Stimulated activated CD8-positive, alpha-beta memory T cell treated with anti-CD3 and anti-CD28 coated beads, Interleukin-15, amount 100 ng/mL, for 48 hours (primary cell): Measurements from ENCODE around the gene RAPGEF6.
"Not testable (repeated sequence)": the region's sequence is repeated elsewhere in the genome, so short reads cannot be mapped to it uniquely, and the experiment has no call there.

Experiments used
- DNase-seq, 2 donors: peaks; one replicate each; pipeline ENCODE4 v3.0.0-alpha.2; 2020; ENCODE audit warnings: low read depth in 2 of 2

Gene RAPGEF6

DNA sequence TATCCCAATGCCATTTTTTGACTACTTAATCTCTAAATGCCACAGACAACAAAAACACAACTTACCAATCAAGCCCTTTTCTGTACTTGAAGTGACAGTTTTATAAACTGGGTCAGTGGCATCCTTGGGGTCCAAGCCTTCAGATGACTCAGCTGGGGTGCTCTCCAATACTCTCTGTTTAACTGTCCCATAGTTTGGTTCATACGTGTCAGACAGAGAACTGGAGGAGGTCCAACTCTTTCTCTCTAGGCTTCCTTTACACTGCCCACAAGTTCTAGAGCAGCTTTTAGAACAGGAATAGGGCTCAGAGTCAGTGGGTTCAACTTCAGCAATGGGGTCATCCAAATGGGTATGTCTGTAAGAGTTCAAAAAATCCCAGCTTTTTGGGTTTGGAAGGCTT is 204.2 kb downstream of the RAPGEF6 start:
- DNase-seq, result no peak

- no peak for DNase-seq
Measured at GRCh38 chr5:131426011-131426410, 209.0 kb downstream of the RAPGEF6 start.

GRCh38 chr5:131423056-131423455 is 212.0 kb downstream of the RAPGEF6 start:
- DNase-seq, result no peak

- DNase-seq, result no peak
Measured at GRCh38 chr5:131419877-131420276, 215.2 kb downstream of the RAPGEF6 start.

GRCh38 chr5:131418846-131419245 is 216.2 kb downstream of the RAPGEF6 start:
- DNase-seq, result no peak

DNA sequence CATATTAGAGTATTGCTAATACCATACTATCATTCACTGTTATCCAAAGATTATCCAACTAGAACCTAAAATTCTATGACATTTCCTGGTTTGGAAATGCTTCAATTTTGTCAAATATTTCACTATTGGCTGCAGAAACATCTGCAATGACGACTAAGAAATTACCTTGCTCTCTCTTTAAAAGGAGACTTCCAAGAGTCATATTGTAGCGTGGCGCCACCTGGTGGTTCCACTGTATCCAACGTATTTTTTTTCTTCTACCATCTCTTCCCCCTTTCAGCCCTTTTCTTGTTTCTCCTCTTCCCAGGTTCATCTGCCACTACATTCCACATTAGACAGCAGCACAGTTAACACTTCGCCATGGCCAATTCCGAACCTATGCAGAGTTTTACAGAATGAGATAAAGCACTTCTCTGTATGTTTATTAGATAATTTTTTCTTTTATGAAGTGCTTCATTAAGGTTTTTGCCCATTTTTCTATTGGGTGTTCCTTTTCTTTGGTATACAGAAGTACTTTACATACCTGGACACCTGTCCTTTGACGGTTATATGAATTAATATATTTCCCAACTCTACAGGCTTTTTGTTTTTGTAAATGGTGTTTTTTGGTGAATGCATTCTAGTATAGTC is 217.7 kb downstream of the RAPGEF6 start:
- DNase-seq, result peak; percentile 48 to 67

DNA sequence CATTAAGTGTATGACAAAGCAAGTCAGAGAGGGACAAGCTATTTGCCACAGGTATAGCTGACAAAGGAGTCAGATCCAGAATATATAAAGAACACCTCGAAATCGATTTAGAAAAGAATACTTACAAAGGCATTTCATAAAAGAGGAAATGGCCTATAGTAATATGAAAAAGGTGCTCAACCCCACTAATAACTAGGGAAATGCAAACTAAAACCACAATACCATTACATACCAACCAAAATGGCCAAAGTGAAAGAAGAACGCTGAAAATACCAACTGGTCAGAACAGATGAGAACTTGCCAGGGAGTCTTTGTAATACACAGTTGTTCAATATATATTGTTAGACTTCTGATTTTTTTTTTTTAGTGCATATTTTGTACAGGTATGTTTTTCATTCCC is 218.3 kb downstream of the RAPGEF6 start:
- no peak for DNase-seq

- DNase-seq, result peak in 1 of 2 donors; percentile 7
Measured at GRCh38 chr5:131413605-131414559, 221.1 kb downstream of the RAPGEF6 start.

DNA sequence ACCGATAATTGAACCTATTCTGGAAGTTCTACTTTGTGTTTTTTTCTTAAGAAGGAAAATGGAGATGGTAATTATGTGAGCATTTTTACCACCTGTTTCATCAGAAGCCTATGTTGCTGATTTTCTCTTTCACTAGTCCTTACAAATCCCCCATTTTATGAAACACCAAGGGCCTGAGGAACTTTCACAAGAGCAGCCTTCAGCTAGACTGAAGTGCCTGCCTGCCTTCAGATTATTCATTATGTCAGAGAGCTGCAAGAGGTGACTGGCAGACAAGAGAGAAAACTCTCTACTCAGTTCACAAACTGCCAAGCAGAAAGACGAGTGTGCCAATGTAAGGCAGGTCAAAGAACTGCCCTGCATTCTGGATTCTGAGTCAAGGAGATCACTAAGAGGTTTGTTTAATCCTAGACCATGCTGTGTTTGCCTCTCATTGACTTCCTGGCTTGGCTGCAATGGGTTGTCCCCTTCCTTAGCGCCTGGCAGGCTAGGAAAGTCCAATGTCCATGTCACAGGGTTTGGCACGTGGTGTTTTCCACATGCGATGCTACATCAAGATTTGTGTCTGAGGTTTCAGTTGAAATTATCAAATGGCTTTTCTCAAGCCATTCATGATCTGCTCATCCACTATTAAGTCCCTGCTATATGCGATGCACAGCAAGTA is 227.9 kb downstream of the RAPGEF6 start:
- DNase-seq, result no peak

- no peak for DNase-seq
Measured at GRCh38 chr5:131406076-131406475, 229.0 kb downstream of the RAPGEF6 start.

GRCh38 chr5:131405674-131406073 is 229.4 kb downstream of the RAPGEF6 start:
- no peak for DNase-seq

DNA sequence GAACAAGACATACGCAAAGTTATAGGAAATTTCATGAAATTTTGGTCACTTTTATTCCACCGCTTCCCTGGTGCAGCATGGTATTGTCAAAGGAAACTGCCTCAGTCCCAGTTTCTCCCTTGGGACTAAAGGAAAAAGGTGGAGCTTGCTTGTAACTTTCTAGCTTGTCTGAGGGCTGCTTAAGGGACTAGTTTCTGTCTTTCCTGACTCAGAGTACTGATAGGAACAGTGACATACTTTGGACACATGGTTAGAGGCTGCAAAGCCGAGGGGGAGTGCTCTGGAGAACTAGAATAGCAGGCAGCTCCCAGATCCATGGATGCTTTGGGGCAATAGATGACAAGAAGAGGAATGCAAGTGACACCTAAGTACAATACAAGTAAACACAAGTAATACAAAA is 234.4 kb downstream of the RAPGEF6 start:
- DNase-seq, result no peak

GRCh38 chr5:131399007-131399406 is 236.0 kb downstream of the RAPGEF6 start:
- not testable (repeated sequence) for DNase-seq

DNA sequence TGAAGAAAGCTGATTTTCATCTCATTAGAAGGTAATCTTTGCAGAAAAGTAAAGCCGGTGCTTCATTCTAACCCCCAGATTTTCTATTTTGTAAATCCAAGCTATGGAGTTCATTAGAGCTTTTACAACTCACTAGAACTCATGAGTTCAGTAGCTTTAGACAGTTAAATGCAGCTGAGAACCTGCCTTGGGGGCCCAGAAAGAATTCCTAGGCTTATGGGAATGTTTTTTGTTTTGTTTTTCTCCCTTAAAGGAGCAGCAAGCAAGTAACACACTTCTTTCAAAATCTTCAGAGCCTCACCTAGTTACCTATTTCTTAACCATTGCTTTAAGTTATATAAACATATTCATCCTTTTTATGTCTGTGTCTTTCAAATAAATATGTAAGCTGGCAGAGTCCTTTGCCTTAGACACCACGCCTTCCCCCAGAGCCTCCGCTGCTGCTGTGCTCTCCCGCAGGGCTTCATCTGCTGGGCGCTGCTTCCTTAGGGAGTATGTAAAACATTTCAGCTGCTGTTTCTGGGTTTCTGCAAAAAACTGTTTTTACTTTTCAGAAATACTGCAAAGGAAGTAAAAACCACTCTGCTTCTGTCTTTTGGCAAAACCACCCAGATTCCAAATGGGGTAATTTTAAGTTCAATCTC is 238.3 kb downstream of the RAPGEF6 start:
- DNase-seq, result no peak

- DNase-seq, result no peak
Measured at GRCh38 chr5:131396015-131396414, 239.0 kb downstream of the RAPGEF6 start.

DNA sequence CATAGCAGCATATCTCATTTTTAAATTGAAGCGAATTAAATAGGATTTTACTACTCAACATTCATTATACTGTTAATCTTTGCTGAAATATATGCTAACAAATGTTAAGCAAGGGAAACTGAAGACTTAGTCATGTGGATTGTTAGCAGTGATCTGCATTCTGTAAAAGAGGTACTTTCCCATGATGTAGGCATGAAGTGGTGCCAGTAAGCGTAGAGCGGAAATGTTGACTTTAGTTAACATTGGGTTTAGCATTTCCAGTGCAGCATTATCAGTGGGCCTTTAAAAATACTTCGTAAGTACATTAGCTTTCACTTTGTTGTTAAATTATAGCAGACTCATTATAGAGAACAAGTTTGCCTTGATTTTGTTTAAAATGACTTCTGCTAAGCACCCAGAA is 240.9 kb downstream of the RAPGEF6 start:
- no peak for DNase-seq

GRCh38 chr5:131393498-131393968 is 241.5 kb downstream of the RAPGEF6 start:
- no peak for DNase-seq

GRCh38 chr5:131392466-131393095 is 242.4 kb downstream of the RAPGEF6 start:
- no peak for DNase-seq

GRCh38 chr5:131389869-131390265 is 245.2 kb downstream of the RAPGEF6 start:
- no peak for DNase-seq

- no peak for DNase-seq
Measured at GRCh38 chr5:131389096-131389868, 245.7 kb downstream of the RAPGEF6 start.

DNA sequence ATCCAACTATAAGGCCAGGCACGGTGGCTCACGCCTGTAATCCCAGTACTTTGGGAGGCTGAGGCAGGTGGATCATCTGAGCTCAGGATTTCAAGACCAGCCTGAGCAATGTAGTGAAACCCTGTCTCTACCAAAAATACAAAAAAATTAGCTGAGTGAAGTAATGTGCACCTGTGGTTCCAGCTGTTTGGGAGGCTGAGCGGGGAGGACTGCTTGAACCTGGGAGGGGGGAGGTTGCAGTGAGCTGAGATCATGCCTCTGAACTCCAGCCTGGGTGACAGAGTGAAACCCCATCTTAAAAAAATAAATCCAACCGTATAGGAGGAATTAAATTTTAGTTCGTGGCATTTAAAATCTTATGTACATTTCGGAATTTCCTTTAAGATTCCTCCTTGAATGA is 247.8 kb downstream of the RAPGEF6 start:
- DNase-seq, result no peak
